NCI-H510A (cell line): ENCODE data around the gene HTRA1.

ENCODE experiments used
- DNase-seq: peaks from one replicate; lab custom pipeline; 2025; lab: John Stamatoyannopoulos, UW

HTRA1 gene

GRCh38 chr10:122461367-122461728 lies at the start of gene HTRA1:
TSS of gene HTRA1 (plus strand) at chr10:122461553. CDS start at chr10:122461653, 100 bp downstream.
- peak; percentile 48 for DNase-seq

GRCh38 chr10:122413327-122413726 lies 48.0 kb upstream of the HTRA1 start:
- DNase-seq, result no peak

GRCh38 chr10:122417667-122418066 lies 43.7 kb upstream of the HTRA1 start:
- no peak for DNase-seq

- DNase-seq, result no peak
Measured at GRCh38 chr10:122419016-122419415, 42.3 kb upstream of the HTRA1 start.

GRCh38 chr10:122419876-122420623 lies 41.3 kb upstream of the HTRA1 start:
- no peak for DNase-seq

- no peak for DNase-seq
Measured at GRCh38 chr10:122420624-122421007, 40.7 kb upstream of the HTRA1 start.

- DNase-seq, result no peak
Measured at GRCh38 chr10:122421054-122421625, 40.2 kb upstream of the HTRA1 start.

GRCh38 chr10:122421742-122422141 lies 39.6 kb upstream of the HTRA1 start:
- DNase-seq, result no peak

GRCh38 chr10:122422266-122422989 lies 38.9 kb upstream of the HTRA1 start:
- no peak for DNase-seq

- no peak for DNase-seq
Measured at GRCh38 chr10:122424059-122424458, 37.3 kb upstream of the HTRA1 start.

GRCh38 chr10:122426829-122427228 lies 34.5 kb upstream of the HTRA1 start:
- DNase-seq, result no peak

- DNase-seq, result no peak
Measured at GRCh38 chr10:122427280-122427679, 34.1 kb upstream of the HTRA1 start.

GRCh38 chr10:122435212-122435827 lies 26.0 kb upstream of the HTRA1 start:
- no peak for DNase-seq

GRCh38 chr10:122441961-122442360 lies 19.4 kb upstream of the HTRA1 start:
- DNase-seq, result no peak

- DNase-seq, result no peak
Measured at GRCh38 chr10:122445469-122445868, 15.9 kb upstream of the HTRA1 start.

- DNase-seq, result no peak
Measured at GRCh38 chr10:122445904-122446303, 15.4 kb upstream of the HTRA1 start.

- DNase-seq, result no peak
Measured at GRCh38 chr10:122446668-122447423, 14.5 kb upstream of the HTRA1 start.

GRCh38 chr10:122448600-122448999 lies 12.8 kb upstream of the HTRA1 start:
- no peak for DNase-seq

- no peak for DNase-seq
Measured at GRCh38 chr10:122449153-122449552, 12.2 kb upstream of the HTRA1 start.

- DNase-seq, result no peak
Measured at GRCh38 chr10:122450353-122450990, 10.9 kb upstream of the HTRA1 start.

GRCh38 chr10:122454071-122454470 lies 7.3 kb upstream of the HTRA1 start:
- no peak for DNase-seq
